Left hindlimb (tissue), 1 donor: ENCODE results near the gene RYR3.

Experiments used
- DNase-seq: peaks from one replicate; pipeline ENCODE4 v3.0.0-alpha.2; 2018

The RYR3 gene

GRCh38 chr15:33322091-33322490, 11.3 kb downstream of the RYR3 start:
- DNase-seq = no peak

DNA sequence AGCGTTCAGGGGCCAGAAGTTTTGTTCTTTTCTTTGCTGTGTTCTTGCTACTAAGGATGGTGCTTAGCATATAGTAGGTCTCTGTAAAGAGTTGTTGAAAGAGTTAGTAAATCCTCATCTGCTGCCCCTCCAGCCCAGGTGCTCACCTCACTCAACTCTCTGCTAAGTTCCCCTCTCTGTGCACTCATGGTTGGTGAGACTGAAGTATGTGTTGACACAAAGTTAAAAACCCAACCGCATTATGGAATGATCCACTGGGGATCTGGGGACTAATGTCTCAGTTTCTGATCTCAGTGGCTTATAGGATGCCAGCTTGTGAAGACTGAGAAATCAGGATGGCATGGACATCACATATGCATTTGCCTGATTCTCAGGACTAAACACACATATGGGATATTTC, 13.8 kb downstream of the RYR3 start:
- DNase-seq = no peak

DNA sequence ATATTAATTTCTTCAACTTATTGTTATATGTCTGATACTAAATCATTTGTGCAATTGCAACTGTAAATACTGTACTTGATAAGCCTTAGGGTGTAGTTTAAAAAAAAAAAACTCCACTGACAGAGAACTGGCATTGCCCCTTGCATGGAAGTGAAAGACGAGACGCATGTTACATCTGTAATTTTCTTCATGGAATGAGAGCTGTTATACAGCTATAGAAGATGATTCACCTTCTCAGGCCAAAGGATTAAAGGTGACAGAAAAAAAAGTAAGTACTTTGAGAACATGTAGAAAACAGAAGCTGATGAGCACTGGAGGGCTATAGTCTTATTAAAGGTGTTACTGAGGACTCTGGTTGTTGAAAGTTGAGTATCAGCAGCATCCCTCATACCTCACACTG, 16.1 kb downstream of the RYR3 start:
- DNase-seq = no peak

- DNase-seq = no peak
Measured at GRCh38 chr15:33328106-33328505, 17.3 kb downstream of the RYR3 start.

DNA sequence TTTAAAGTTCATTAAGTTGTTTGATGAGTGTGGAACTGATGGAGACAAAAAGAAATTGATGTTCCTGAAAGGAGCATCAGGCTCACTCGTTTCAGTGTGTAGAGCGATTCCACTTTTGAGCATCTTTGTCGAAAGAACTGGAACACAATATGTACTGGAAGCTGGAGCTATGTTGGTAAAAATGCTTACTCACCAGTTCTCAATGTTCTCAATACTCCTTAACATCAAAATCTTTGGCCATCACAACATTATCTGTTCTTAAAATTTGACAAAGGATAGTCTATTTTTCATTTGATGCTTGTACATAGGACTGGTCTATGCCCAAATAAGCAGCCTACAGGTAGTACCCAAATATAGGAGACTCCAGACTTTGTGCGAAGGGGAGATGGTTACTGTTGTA, 18.7 kb downstream of the RYR3 start:
- no peak for DNase-seq

DNA sequence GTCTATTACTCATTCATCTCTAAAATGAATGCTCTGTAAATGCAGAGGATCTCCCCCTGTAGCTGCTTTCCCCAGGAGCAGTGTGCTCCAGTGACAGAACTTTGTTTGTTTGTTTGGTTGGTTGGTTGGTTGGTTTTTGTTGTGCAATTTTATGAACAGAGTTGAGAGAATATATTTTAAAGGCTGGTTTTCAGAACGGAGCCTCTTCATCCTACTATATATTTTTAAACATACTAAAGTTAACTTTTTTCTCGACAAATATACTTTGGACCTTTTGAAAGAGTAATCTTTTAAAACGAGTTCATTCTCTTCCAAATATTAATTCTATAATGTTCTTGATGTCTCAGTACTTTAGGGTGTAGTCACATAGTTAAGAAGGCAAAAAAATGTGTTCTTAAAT, 20.2 kb downstream of the RYR3 start:
- no peak for DNase-seq

DNA sequence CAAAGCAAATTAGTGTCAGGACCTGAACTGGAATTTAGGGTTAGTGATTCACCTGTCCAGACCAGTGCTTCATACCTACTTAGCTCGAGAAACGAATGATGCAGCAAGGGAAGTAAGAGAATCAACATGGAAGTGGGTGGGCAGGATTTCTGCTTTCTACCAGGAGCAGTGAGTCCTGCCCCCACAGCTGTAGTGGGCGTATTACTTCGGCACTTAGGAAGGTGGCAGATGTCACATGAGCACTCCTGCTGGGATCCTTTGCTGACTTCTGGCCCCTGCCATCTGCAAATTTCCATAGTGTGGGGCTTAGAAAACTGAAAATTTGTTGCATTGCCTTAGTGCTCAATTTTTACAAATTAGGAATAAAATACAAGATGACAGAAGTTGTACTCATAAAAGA, 31.2 kb downstream of the RYR3 start:
- DNase-seq = no peak

GRCh38 chr15:33343275-33343674, 32.5 kb downstream of the RYR3 start:
- DNase-seq = no peak

DNA sequence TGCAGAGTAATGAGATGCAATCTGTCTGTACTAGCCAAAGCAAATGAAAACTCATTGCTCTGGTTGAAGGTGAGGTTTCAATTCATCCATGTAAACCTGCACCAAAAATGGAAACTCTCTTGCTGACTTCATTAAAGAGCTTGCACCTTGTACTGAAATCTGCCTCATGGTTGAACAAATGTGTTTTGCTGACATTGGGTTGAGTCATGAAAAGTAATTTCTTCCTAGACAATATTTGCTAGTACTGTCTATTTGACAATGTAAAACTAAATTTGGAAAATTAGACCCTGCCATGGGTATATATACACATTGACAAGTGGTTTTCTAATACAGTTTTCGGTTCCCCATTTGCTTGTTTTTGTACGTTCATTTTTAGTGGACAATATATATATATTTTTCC, 33.3 kb downstream of the RYR3 start:
- DNase-seq = no peak

- DNase-seq = no peak
Measured at GRCh38 chr15:33344530-33344929, 33.8 kb downstream of the RYR3 start.

- DNase-seq = no peak
Measured at GRCh38 chr15:33354411-33354810, 43.6 kb downstream of the RYR3 start.

DNA sequence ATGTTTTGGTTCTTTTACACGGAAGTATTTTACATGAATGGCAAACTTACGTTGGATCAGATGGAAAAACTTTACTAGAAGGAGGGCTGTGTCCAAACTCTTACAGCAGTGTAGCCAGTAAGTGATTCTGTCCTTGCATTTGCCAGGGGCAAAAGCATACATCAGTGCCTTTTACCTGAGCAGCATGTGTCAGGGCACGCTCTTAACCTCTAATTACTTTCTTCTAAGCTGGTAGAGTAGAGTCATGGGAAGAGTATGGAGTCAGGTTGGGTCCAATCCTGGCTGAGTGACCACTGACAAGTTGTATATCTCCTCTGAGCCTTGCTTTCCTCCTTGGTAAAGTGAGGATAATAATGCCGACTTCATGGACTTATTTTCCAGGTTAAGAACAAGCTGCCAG, 47.1 kb downstream of the RYR3 start:
- no peak for DNase-seq

DNA sequence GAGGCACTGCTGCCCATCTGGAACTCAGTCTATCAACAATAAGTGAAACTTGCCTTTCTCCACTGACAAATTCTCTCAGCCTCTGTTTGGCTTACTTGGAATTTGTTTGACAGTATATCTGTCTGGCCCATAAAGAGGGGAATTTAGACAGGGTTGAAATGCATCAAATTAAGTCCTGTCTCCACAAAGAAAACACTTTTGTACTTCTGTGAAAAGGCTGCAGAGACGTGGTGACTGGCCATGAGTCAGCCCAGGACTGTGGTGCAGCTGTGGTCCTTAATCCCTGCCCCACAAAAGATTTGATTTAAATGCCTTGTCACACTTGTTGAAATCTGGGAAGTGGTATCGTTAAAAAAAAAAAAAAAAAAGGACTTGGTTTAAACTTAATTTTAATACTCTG, 47.5 kb downstream of the RYR3 start:
- no peak for DNase-seq

DNA sequence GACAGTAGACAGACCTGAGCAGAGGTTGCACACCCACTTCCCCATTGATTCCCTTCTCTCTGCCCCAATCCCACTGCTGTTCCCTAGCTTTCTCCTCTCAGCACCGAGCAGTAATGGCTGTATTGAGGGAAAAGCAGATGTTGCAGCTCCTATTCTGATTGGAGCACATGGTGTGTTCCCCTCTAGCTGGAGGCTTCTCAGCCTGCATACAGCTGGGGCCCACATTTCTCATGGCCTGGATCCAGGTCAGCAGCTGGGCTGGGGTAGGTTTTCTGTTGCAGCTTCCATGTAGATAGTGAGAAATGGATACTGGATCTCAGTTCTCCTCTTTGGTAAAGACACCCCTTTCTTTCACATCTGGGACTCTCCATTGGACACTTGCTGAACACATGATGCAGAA, 50.1 kb downstream of the RYR3 start:
- peak; percentile 81 for DNase-seq

- DNase-seq = no peak
Measured at GRCh38 chr15:33369941-33370622, 59.3 kb downstream of the RYR3 start.

DNA sequence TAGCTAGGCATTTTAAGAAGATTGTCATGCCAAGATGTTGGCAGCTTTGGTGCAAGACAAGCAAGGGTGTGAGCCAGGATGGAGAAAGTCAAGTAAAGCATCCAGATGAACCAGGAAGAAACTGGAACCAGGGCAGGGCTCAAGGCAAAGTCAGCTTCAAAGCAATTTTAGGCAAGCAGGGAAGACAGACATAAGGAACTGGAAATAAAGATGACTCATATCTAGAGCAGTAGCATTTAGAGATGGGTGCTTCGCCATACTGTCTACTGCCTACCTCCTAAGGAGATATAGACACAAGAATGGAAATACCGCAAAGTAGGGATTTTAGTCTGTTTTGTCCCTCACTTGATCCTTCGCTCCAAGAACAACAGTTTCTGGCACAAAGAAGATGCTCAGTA, 59.9 kb downstream of the RYR3 start:
- DNase-seq = no peak

GRCh38 chr15:33371159-33371558, 60.4 kb downstream of the RYR3 start:
- DNase-seq = no peak

DNA sequence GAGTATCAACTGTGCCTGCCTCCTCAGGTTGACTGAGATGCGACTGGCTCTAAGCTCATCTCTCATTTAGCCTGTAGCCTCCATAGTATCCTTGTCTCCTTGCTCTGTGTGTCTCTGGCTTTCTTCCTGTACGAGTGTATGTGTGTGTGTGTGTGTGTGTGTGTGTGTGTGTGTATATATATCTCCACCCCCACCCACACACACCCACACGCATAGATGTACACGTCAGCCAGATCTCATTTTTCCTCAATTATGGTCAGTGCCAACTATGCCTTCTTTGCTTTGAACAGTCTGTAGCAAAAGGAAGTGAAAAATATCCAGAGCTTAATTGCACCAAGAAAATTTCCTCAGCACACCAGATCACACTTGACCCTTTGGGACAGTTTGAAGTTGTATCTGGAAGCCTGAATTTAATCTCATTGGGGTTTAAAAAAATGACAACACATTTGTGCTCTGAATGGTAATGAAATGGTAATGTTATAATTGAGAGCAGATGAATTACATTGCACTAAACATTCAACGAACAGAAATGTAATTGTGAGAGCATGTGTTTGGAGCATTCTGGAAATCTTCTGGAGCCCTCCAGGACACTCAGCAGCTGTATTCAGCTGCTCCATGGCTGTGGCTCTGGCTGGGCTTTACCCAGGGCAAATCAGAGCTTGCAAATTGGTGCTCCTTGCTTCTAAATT, 63.6 kb downstream of the RYR3 start:
- no peak for DNase-seq

GRCh38 chr15:33375236-33375635, 64.5 kb downstream of the RYR3 start:
- no peak for DNase-seq

DNA sequence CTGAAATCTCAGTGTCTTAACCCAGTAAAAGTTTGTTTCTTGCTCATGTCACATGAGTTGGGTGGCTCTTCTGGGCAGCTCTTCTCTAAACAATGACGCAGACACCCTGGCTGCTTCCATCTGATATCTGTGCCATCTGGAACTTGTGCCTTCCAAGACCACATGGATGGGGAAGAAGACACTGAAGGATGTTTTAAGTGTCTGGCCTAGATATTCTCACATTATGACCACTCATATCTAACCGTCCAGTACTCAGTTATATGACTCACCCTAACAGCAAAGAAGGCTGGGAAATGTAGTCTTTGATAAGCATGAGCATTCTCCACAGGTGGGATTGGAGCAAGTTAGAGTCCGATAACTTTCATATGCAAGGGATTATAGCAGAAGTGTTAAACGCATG, 66.4 kb downstream of the RYR3 start:
- no peak for DNase-seq

DNA sequence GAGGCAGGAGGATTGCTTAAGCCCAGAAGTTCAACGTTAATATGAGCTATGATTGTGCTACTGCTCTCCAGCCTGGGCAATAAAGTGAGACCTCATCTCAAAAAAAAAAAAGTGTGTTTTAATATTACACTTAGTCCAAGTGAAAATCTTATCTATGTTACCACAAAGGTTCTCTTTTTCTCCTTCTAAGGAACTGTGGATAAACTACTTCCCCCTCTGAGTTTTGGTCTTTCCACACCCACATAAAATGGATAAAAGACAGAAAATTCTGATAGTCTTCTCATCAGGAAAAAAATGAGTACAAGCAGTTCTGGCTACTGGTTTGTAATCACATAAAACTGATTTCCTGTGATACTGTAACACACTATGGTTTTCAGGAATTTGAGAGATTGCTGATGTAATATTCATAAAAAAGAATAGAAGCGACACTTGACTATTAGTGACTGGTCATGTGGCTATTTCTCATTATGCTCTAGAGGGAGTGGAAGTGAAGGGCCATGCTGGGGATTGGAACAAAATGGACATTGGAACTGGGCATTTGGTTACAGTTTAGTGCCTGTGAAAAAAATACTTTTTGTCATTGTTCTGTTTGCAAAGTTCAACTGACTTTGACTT, 68.2 kb downstream of the RYR3 start:
- no peak for DNase-seq

GRCh38 chr15:33380406-33380805, 69.6 kb downstream of the RYR3 start:
- DNase-seq = no peak

GRCh38 chr15:33382491-33382890, 71.7 kb downstream of the RYR3 start:
- no peak for DNase-seq

DNA sequence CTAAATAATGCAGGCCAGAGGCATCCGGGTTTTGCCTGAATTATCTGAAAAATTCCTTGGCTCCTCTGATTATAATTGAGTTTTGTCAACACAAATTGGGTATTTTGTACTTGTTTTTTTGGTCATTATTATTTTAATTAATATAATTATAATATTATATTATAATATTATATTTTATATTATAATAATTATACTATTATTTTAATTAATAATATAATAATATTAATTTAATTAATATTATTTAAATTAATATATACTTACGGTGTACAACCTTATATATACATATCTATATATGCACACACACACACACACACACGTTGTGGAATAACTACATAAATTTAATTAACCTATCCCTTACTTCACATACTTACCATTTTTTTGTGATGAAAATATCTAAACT, 73.5 kb downstream of the RYR3 start:
- no peak for DNase-seq

- no peak for DNase-seq
Measured at GRCh38 chr15:33392453-33392852, 81.7 kb downstream of the RYR3 start.
